OCI-LY1 (cell line): Measurements from ENCODE around the gene KIF20A.
"Not testable (repeated sequence)": the region's sequence is repeated elsewhere in the genome, so short reads cannot be mapped to it uniquely, and the experiment has no call there.

Experiments
- H2AFZ ChIP-seq: fragments of 200-600 bp; sonication (generic), shearing (Covaris generic); 2 replicates; pipeline ENCODE4 v1.6.0; 2014; ENCODE audit warnings: antibody characterized with exemption, mild to moderate bottlenecking, low read length
- H3F3A ChIP-seq: fragments of 200-600 bp; sonication (generic), shearing (Covaris generic); 2 replicates; pipeline ENCODE4 v1.6.0; 2014; ENCODE audit warnings: mild to moderate bottlenecking, antibody characterized with exemption, low read length, moderate library complexity; ENCODE audit not compliant: insufficient read depth
- H3K27ac ChIP-seq: fragments of 200-600 bp; sonication (generic); 2 replicates; pipeline ENCODE4 v1.5.1; 2014; ENCODE audit warnings: low read length, mixed run types, mild to moderate bottlenecking, low read depth; ENCODE audit not compliant: poor library complexity, severe bottlenecking
- H3K27me3 ChIP-seq: fragments of 200-600 bp; sonication (generic); 2 replicates; pipeline ENCODE4 v1.6.0; 2014; ENCODE audit warnings: antibody characterized with exemption, mild to moderate bottlenecking, low read length, moderate library complexity; ENCODE audit not compliant: insufficient read depth
- H3K36me3 ChIP-seq: fragments of 200-600 bp; sonication (generic); 2 replicates; pipeline ENCODE4 v1.6.1; 2014; ENCODE audit warnings: mild to moderate bottlenecking, antibody characterized with exemption, low read length, moderate library complexity, mixed read lengths; ENCODE audit not compliant: insufficient read depth
- H3K4me1 ChIP-seq: fragments of 200-600 bp; sonication (generic); 2 replicates; pipeline ENCODE4 v1.5.1; 2014; ENCODE audit warnings: mild to moderate bottlenecking, low read length, moderate library complexity; ENCODE audit not compliant: insufficient read depth, severe bottlenecking
- H3K4me2 ChIP-seq: fragments of 200-600 bp; sonication (generic), shearing (Covaris generic); 2 replicates; pipeline ENCODE4 v1.6.1; 2014; ENCODE audit warnings: low read length
- H3K4me3 ChIP-seq: fragments of 200-600 bp; sonication (generic); 2 replicates; pipeline ENCODE4 v1.5.1; 2014; ENCODE audit warnings: low read length, low read depth, mild to moderate bottlenecking, mixed read lengths; ENCODE audit not compliant: poor library complexity, severe bottlenecking
- H3K79me2 ChIP-seq: fragments of 200-600 bp; shearing (Covaris generic); 2 replicates; pipeline ENCODE4 v1.6.1; 2016; ENCODE audit warnings: mixed run types, low read length, mixed read lengths; ENCODE audit not compliant: insufficient read depth
- H3K9ac ChIP-seq: fragments of 200-600 bp; sonication (generic), shearing (Covaris generic); 2 replicates; pipeline ENCODE4 v1.6.1; 2014; ENCODE audit warnings: mild to moderate bottlenecking, low read length, mixed read lengths
- H3K9me2 ChIP-seq: fragments of 200-600 bp; sonication (generic), shearing (Covaris generic); 2 replicates; pipeline ENCODE4 v1.6.1; 2014; ENCODE audit warnings: low read depth, mild to moderate bottlenecking, low read length, mixed read lengths
- H3K9me3 ChIP-seq: fragments of 200-600 bp; shearing (Covaris generic); 2 replicates; pipeline ENCODE4 v1.6.1; 2014; ENCODE audit warnings: low read length, mixed read lengths
- H4K20me1 ChIP-seq: fragments of 200-600 bp; sonication (generic), shearing (Covaris generic); 2 replicates; pipeline ENCODE4 v1.6.0; 2016; ENCODE audit warnings: mild to moderate bottlenecking, low read length; ENCODE audit not compliant: insufficient read depth
- CTCF ChIP-seq: fragments of 200-600 bp; sonication (generic), shearing (Covaris generic); IDR thresholded peaks from 2 replicates; pipeline ENCODE4 v1.5.1; 2017; ENCODE audit warnings: mild to moderate bottlenecking, antibody characterized with exemption, low read length, moderate library complexity, mixed read lengths
- EZH2 ChIP-seq: fragments of 200-600 bp; sonication (generic), shearing (Covaris generic); IDR thresholded peaks from 2 replicates; pipeline ENCODE4 v1.8.0; 2017; ENCODE audit warnings: borderline replicate concordance, mixed run types, mild to moderate bottlenecking, antibody characterized with exemption, low read length, moderate library complexity, mixed read lengths

The KIF20A gene

GRCh38 chr5:138188626-138189025 lies 9.7 kb downstream of the KIF20A start:
- Histone ChIP-seq H3K27ac (no peak overlapping the region), H2AFZ (no peak overlapping the region), H3K9me3 (no peaks in the 10 kb centered on the region), H3K9ac (no peak overlapping the region), H3K27me3 (no peaks in the 10 kb centered on the region), H3K4me1 (no peaks in the 10 kb centered on the region), H3F3A (no peaks in the 10 kb centered on the region), H4K20me1 (no peaks in the 10 kb centered on the region), H3K4me2 (no peak overlapping the region), H3K79me2 (no peaks in the 10 kb centered on the region), H3K9me2 (no peaks in the 10 kb centered on the region), H3K36me3 (peaks cover 97% of the 10 kb centered on the region), H3K4me3 (no peak overlapping the region)
- TF ChIP-seq CTCF (no peak), EZH2 (no peak)

GRCh38 chr5:138192826-138193225 lies 13.9 kb downstream of the KIF20A start:
- Histone ChIP-seq H3K27ac (no peak overlapping the region), H3K9me2 (no peaks in the 10 kb centered on the region), H4K20me1 (no peaks in the 10 kb centered on the region), H3K27me3 (no peaks in the 10 kb centered on the region), H3K4me3 (no peak overlapping the region), H3K9me3 (no peaks in the 10 kb centered on the region), H3F3A (no peaks in the 10 kb centered on the region), H3K4me2 (no peak overlapping the region), H3K9ac (no peak overlapping the region), H3K4me1 (no peaks in the 10 kb centered on the region), H3K79me2 (no peaks in the 10 kb centered on the region), H2AFZ (no peak overlapping the region), H3K36me3 (peaks cover 84% of the 10 kb centered on the region)
- TF ChIP-seq EZH2: no peak
- TF ChIP-seq CTCF: no peak

GRCh38 chr5:138193859-138194258 lies 14.9 kb downstream of the KIF20A start:
- H3K9me3 ChIP-seq, H2AFZ ChIP-seq, H3K9ac ChIP-seq, H3F3A ChIP-seq, H3K79me2 ChIP-seq, H3K4me3 ChIP-seq, H3K4me2 ChIP-seq, H3K4me1 ChIP-seq, H3K27me3 ChIP-seq, H4K20me1 ChIP-seq, H3K27ac ChIP-seq, H3K9me2 ChIP-seq: not testable (repeated sequence)
- H3K36me3 ChIP-seq: peaks cover 84% of the 10 kb centered on the region

- H3K36me3 ChIP-seq: peaks cover 36% of the 10 kb centered on the region
- H3F3A ChIP-seq: no peaks in the 10 kb centered on the region
- H2AFZ ChIP-seq: no peak overlapping the region
- H3K9me3 ChIP-seq: no peaks in the 10 kb centered on the region
- no peaks in the 10 kb centered on the region for H3K27me3 ChIP-seq
- H4K20me1 ChIP-seq: no peaks in the 10 kb centered on the region
- H3K9me2 ChIP-seq: no peaks in the 10 kb centered on the region
- peaks cover 31% of the 10 kb centered on the region for H3K79me2 ChIP-seq
- H3K27ac ChIP-seq: no peak overlapping the region
- H3K4me3 ChIP-seq: no peak overlapping the region
- no peak overlapping the region for H3K4me2 ChIP-seq
- H3K9ac ChIP-seq: no peak overlapping the region
- TF ChIP-seq CTCF: no peak
- TF ChIP-seq EZH2: no peak
- peaks cover 18% of the 10 kb centered on the region for H3K4me1 ChIP-seq
Observed at GRCh38 chr5:138210985-138211384, 32.1 kb downstream of the KIF20A start.
